Thyroid gland (tissue), 4 donors: ENCODE data around the gene ATIC. TPM values are rescaled to one million over a fixed set of nuclear protein-coding genes. Genes with fewer than 3 reads are reported as not detected.

Experiments used
- DNase-seq, 2 donors: peaks; one replicate each; pipeline ENCODE4 v3.0.0-alpha.2; 2019
- H3K27ac ChIP-seq, 3 donors: fragments of 200-600 bp; sonication (generic); 1 replicate in 2 of 3; 2 replicates in 1 of 3; pipeline ENCODE4 v1.5.1; 2016 to 2019; ENCODE audit warnings: mild to moderate bottlenecking in 1 of 3, moderate library complexity in 1 of 3
- H3K27me3 ChIP-seq: fragments of 200-600 bp; sonication (generic); one replicate; pipeline ENCODE4 v1.5.1; 2019
- H3K36me3 ChIP-seq, 2 donors: fragments of 200-600 bp; sonication (generic); one replicate each; pipeline ENCODE4 v1.5.1; 2016 to 2019
- H3K4me1 ChIP-seq, 2 donors: fragments of 200-600 bp; sonication (generic); one replicate each; pipeline ENCODE4 v1.5.1; 2017 to 2019
- H3K4me3 ChIP-seq, 3 donors: fragments of 200-600 bp; sonication (generic); replicated peaks in 1 of 3; 1 replicate in 2 of 3; 2 replicates in 1 of 3; pipeline ENCODE4 v1.5.1; 2016; ENCODE audit warnings: mild to moderate bottlenecking in 1 of 3
- H3K9me3 ChIP-seq: fragments of 200-600 bp; sonication (generic); one replicate; pipeline ENCODE4 v1.5.1; 2017
- POLR2A ChIP-seq, 2 donors: fragments of 450-650 bp; IDR thresholded peaks; one replicate each; pipeline ENCODE4 v1.6.1; 2017; ENCODE audit warnings: antibody characterized with exemption in 2 of 2, mild to moderate bottlenecking in 2 of 2, moderate library complexity in 1 of 2
- WGBS, 2 donors: methylation state at CpG; one replicate each; pipeline ENCODE4 v1.1.5; 2017; 5-methylcytosine and 5-hydroxymethylcytosine counted together
- intact Hi-C: fragments of 100-400 bp; cut with DNase I; formaldehyde crosslinking; loops from one replicate; pipeline ENCODE4 v1.15.1; 2023
- total RNA-seq, 4 donors: library from RNA; depleted of rRNA; stranded (reverse); fragments of >200 nt; gene quantifications; one replicate each; pipeline ENCODE4 v1.2.3, GENCODE V29; 2016
- TF ChIP-seq, protein P1 (sequence below), 6 experiments: fragments of 200-600 bp in 3 of 6; fragments of 450-650 bp in 3 of 6; sonication (generic) in 3 of 6; IDR thresholded peaks; one replicate each; pipeline ENCODE4 v1.5.1; 2016 to 2019; ENCODE audit warnings: antibody characterized with exemption in 6 of 6, mild to moderate bottlenecking in 2 of 6, inconsistent platforms in 1 of 6, moderate library complexity in 1 of 6

The ATIC gene
- total RNA-seq, 4 donors from 2014 or later: 25.7 to 35.1 (median 27.4) TPM

DNA sequence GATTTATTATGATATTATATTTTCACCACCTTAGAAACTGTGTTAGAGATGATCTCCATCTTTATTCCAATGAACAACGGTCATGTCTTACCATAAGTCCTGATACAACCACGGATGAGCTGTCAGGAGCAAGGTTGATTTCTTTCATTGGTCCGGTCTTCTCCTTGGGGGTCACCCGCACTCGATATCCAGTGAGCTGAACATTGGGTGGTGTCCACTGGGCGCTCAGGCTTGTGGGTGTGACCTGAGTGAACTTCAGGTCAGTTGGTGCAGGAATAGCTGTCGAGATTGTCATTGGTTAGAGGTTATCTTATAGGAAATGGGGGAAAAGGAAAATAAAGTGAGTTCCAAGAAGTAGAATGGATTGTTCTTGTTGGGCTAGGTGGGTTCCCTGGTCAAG is 67.2 kb downstream of the ATIC start:
- WGBS, 2 donors: 93% methylated on average over 7 of the region's 7 CpGs
- no peak overlapping the region for H3K27ac ChIP-seq
- no peak for DNase-seq
- H3K36me3 ChIP-seq: peaks cover 0 to 2% of the 10 kb centered on the region in 2 donors
- no peaks in the 10 kb centered on the region for H3K27me3 ChIP-seq
- H3K4me3 ChIP-seq: no peak overlapping the region
- no peaks in the 10 kb centered on the region for H3K4me1 ChIP-seq
- no peak for TF ChIP-seq POLR2A (IDR thresholded peaks at IDR 0.05)
- TF ChIP-seq, protein P1, sequence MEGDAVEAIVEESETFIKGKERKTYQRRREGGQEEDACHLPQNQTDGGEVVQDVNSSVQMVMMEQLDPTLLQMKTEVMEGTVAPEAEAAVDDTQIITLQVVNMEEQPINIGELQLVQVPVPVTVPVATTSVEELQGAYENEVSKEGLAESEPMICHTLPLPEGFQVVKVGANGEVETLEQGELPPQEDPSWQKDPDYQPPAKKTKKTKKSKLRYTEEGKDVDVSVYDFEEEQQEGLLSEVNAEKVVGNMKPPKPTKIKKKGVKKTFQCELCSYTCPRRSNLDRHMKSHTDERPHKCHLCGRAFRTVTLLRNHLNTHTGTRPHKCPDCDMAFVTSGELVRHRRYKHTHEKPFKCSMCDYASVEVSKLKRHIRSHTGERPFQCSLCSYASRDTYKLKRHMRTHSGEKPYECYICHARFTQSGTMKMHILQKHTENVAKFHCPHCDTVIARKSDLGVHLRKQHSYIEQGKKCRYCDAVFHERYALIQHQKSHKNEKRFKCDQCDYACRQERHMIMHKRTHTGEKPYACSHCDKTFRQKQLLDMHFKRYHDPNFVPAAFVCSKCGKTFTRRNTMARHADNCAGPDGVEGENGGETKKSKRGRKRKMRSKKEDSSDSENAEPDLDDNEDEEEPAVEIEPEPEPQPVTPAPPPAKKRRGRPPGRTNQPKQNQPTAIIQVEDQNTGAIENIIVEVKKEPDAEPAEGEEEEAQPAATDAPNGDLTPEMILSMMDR (IDR thresholded peaks at IDR 0.05): no peak
- intact Hi-C loops: no loop called here
- H3K9me3 ChIP-seq: no peaks in the 10 kb centered on the region

DNA sequence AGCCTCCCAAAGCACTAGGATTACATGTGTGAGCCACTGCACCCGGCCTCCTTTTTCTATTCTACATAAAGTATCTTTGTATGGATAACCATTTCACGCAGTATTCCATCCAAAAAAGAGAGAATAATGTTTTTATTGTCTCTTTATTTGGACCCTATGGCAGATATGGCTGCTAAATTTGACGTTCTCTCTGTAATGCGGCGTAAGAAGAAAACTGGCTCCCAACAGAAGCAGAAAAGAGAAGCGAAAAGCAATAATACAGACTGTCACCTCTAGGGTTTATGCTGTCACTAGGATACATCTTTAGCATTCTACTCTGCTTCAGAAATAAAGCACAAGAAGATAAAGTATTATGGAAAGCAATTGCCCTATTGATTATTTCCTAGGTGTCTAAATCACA is 68.1 kb downstream of the ATIC start:
- intact Hi-C loops: no loop called here

DNA sequence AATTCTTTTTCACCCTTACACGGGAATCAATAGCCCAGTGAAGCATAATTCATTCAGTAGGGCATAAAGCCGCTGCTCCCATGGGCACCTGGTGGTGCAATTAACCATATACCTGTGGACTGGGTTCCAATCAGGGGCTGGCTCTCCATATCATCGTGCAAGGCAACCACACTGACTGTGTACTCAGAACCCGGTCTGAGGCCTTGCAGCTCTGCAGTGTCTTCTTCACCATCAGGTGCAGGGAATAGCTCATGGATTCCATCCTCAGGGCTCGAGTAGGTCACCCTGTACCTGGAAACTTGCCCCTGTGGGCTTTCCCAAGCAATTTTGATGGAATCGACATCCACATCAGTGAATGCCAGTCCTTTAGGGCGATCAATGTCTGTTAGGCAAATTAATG is 68.8 kb downstream of the ATIC start:
- peaks cover 0 to 2% of the 10 kb centered on the region in 2 donors for H3K36me3 ChIP-seq
- DNase-seq: no peak
- 90 to 97% methylated on average over 7 of the region's 7 CpGs for WGBS, 2 donors

More for the DNA sequence above, 68.1 kb downstream of the ATIC start:
- Histone ChIP-seq H3K27me3 (no peaks in the 10 kb centered on the region), H3K9me3 (no peaks in the 10 kb centered on the region), H3K36me3 (peaks cover 0 to 2% of the 10 kb centered on the region in 2 donors), H3K27ac (no peak overlapping the region), H3K4me1 (no peaks in the 10 kb centered on the region), H3K4me3 (no peak overlapping the region)
- DNase-seq: no peak
- WGBS, 2 donors: 96 to 97% methylated on average over 6 of the region's 6 CpGs
- TF ChIP-seq, protein P1 (IDR thresholded peaks at IDR 0.05): no peak
- no peak for TF ChIP-seq POLR2A (IDR thresholded peaks at IDR 0.05)

DNA sequence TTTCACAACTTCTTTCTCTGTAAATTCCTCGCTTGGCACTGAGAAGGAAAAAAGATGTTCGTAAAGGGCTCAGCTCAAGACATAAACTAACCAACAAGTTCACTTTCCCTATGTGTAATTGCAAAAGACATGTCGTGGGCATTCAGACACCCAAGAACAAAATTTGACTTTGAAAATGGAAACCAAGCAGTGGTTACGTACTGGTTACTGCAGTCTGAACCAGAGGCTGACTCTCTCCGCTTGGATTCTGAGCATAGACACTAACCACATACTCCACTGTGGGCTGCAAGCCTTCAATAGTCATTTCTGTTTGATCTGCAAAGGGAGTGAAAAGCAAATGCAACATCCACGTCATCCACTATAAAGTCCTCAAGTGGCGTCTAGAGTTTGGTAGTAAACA is 70.2 kb downstream of the ATIC start:
- 93 to 95% methylated on average over 7 of the region's 7 CpGs for WGBS, 2 donors
- H3K27ac ChIP-seq: no peak overlapping the region
- TF ChIP-seq, protein P1 (IDR thresholded peaks at IDR 0.05): no peak
- no peak for TF ChIP-seq POLR2A (IDR thresholded peaks at IDR 0.05)
- intact Hi-C loops: no loop called here
- H3K4me3 ChIP-seq: no peak overlapping the region
- H3K4me1 ChIP-seq: no peaks in the 10 kb centered on the region
- no peaks in the 10 kb centered on the region for H3K36me3 ChIP-seq
- H3K27me3 ChIP-seq: no peaks in the 10 kb centered on the region
- DNase-seq: no peak
- no peaks in the 10 kb centered on the region for H3K9me3 ChIP-seq

More for the DNA sequence above, 68.8 kb downstream of the ATIC start:
- intact Hi-C loops: no loop called here
- Histone ChIP-seq H3K27ac (no peak overlapping the region), H3K27me3 (no peaks in the 10 kb centered on the region), H3K9me3 (no peaks in the 10 kb centered on the region), H3K4me3 (no peak overlapping the region), H3K4me1 (no peaks in the 10 kb centered on the region)
- no peak for TF ChIP-seq POLR2A (IDR thresholded peaks at IDR 0.05)
- TF ChIP-seq, protein P1 (IDR thresholded peaks at IDR 0.05): no peak

DNA sequence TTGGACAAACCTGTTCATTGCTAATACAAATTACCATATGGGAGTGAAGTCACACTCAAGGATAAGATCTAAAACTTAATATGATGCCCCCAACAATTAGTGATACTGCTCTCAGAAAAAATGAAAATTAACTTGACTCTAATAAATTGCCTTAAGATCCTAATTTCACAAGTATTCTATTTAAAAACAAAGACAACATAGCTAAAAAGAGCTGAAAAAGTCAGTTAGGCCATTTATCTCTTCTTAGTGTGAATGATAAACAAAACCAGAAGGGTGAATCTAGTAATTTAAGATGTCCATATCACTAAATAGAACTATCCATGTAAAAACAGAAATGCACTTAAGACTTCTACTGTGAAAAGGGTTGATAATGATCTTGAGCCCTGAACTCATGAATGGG is 70.6 kb downstream of the ATIC start:
- H3K27me3 ChIP-seq: no peaks in the 10 kb centered on the region
- H3K27ac ChIP-seq: no peak overlapping the region
- intact Hi-C loops: no loop called here
- TF ChIP-seq POLR2A (IDR thresholded peaks at IDR 0.05): no peak
- TF ChIP-seq, protein P1 (IDR thresholded peaks at IDR 0.05): no peak
- DNase-seq: no peak
- H3K4me3 ChIP-seq: no peak overlapping the region
- H3K4me1 ChIP-seq: no peaks in the 10 kb centered on the region
- H3K9me3 ChIP-seq: no peaks in the 10 kb centered on the region
- H3K36me3 ChIP-seq: no peaks in the 10 kb centered on the region
